PC-3 (cell line): ENCODE data around the gene FZR1. TPM values are rescaled to one million over a fixed set of nuclear protein-coding genes. Genes with fewer than 3 reads are reported as not detected.

Experiments used
- ATAC-seq: fragments of 200-7000 bp; cut with Tn5 transposase; 2 replicates; pipeline ENCODE4 v1.9.1; 2020; ENCODE audit warnings: mild to moderate bottlenecking, moderate library complexity
- BruUV-seq: library from RNA; stranded (reverse); fragments of 400-500 nt; replicated peaks from 2 replicates; lab custom pipeline; 2021; lab: Mats Ljungman, UMichigan
- CTCF ChIA-PET: fragments of 300-600 bp; sonication (Branson Sonifier 250); formaldehyde crosslinking; loops from one replicate; lab custom pipeline; 2022; ENCODE audit warnings: antibody characterized with exemption; lab: Charles Lee
- POLR2A ChIA-PET: fragments of 300-600 bp; sonication (Branson Sonifier 250); formaldehyde crosslinking; loops from one replicate; lab custom pipeline; 2022; ENCODE audit warnings: antibody characterized with exemption; ENCODE audit not compliant: unreplicated experiment; lab: Charles Lee
- DNase-seq: peaks from one replicate; pipeline ENCODE4 v3.0.0-alpha.2; 2015
- H2AFZ ChIP-seq: fragments of 300-600 bp; sonication (generic); 2 replicates; pipeline ENCODE4 v1.6.0; 2016; ENCODE audit warnings: antibody characterized with exemption, low read length
- H3F3A ChIP-seq: fragments of 300-600 bp; sonication (generic); one replicate; pipeline ENCODE4 v1.6.0; 2017; ENCODE audit warnings: antibody characterized with exemption, low read length, control low read depth, mild to moderate bottlenecking; ENCODE audit not compliant: unreplicated experiment
- H3K27ac ChIP-seq: fragments of 300-600 bp; sonication (generic); 2 replicates; pipeline ENCODE4 v1.5.1; 2016; ENCODE audit warnings: mild to moderate bottlenecking, low read length
- H3K27me3 ChIP-seq: fragments of 300-600 bp; sonication (generic); 2 replicates; pipeline ENCODE4 v1.6.1; 2016; ENCODE audit warnings: low read length, mixed read lengths
- H3K36me3 ChIP-seq: fragments of 300-600 bp; sonication (generic); 2 replicates; pipeline ENCODE4 v1.6.1; 2016; ENCODE audit warnings: low read depth, mixed run types, low read length, mixed read lengths
- H3K4me1 ChIP-seq: fragments of 300-600 bp; sonication (generic); 2 replicates; pipeline ENCODE4 v1.5.1; 2016; ENCODE audit warnings: low read length; ENCODE audit not compliant: insufficient read depth
- H3K4me2 ChIP-seq: fragments of 300-600 bp; sonication (generic); 2 replicates; pipeline ENCODE4 v1.6.0; 2016; ENCODE audit warnings: low read length
- H3K4me3 ChIP-seq: fragments of 300-600 bp; sonication (generic); 2 replicates; pipeline ENCODE4 v1.5.1; 2016; ENCODE audit warnings: mild to moderate bottlenecking, low read length, mixed read lengths
- H3K79me2 ChIP-seq: fragments of 300-600 bp; sonication (generic); 2 replicates; pipeline ENCODE4 v1.6.1; 2017; ENCODE audit warnings: low read length, mixed read lengths
- H3K9ac ChIP-seq: fragments of 300-600 bp; sonication (generic); 2 replicates; pipeline ENCODE4 v1.6.0; 2016; ENCODE audit warnings: mild to moderate bottlenecking, low read length
- H3K9me2 ChIP-seq: fragments of 300-600 bp; sonication (generic); replicated peaks from 2 replicates; pipeline ENCODE4 v1.6.1; 2016; ENCODE audit warnings: mixed run types, low read length, mixed read lengths
- H3K9me3 ChIP-seq: fragments of 300-600 bp; sonication (generic); 2 replicates; pipeline ENCODE4 v1.6.1; 2016; ENCODE audit warnings: low read length, mixed read lengths
- H4K20me1 ChIP-seq: fragments of 300-600 bp; sonication (generic); 2 replicates; pipeline ENCODE4 v1.6.1; 2016; ENCODE audit warnings: low read length, mixed read lengths
- EZH2 ChIP-seq: fragments of 300-600 bp; sonication (generic); IDR thresholded peaks from one replicate; pipeline ENCODE4 v1.6.1; 2017; ENCODE audit warnings: antibody characterized with exemption, mild to moderate bottlenecking, low read length; ENCODE audit not compliant: unreplicated experiment
- EZH2phosphoT487 ChIP-seq: fragments of 300-600 bp; sonication (generic); IDR thresholded peaks from 2 replicates; pipeline ENCODE4 v1.6.1; 2018; ENCODE audit warnings: mild to moderate bottlenecking, antibody characterized with exemption, low read length, borderline replicate concordance
- intact Hi-C: fragments of 100-400 bp; cut with micrococcal nuclease; formaldehyde crosslinking; loops from 2 replicates; pipeline ENCODE4 v1.9.0; 2023
- total RNA-seq: library from RNA; depleted of rRNA; stranded (reverse); fragments of >200 nt; gene quantifications from 2 replicates; pipeline ENCODE4 v1.2.3, GENCODE V29; 2014
- TF ChIP-seq, protein P1 (sequence below): fragments of 300-600 bp; sonication (generic); conservative IDR thresholded peaks from 2 replicates; pipeline ENCODE4 v1.5.1; 2017; ENCODE audit warnings: antibody characterized with exemption, low read depth, mild to moderate bottlenecking, low read length

FZR1 gene
- total RNA-seq, 1 experiment from 2014 or later = 53.6 TPM

DNA sequence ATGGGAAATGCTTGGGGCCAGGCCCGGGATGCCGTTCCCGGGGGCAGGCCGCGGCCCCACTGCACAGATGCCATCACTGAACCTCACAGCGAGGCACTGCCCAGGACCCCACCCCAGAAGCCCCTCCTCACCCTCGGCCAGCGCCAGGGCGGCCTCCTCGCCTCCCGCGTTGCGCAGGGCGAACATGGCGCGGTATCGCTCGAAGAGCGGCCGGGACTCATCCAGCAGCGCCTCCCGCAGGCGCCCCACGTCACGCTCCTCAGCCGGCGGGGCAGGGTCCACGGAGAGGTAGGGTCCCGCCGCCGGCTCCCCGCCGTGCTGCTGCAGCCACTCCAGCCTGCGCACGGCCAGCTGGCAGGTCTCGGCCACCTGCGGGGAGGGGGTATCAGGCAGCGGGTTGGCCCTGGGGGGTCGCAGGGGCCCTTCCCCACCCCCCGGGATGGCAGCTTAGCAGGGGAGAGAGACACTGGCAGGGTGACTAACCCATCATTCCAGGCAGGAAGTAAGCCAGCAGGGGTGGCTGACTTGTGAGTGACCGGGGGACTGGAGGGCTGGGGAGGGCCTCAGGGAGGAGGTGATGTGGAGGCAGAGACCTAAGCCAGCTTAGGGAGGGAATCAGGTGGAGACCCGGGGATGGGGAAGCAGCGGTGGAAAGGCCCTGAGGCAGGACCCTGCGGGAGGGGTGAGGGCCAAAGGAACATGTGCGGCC is 13.8 kb upstream of the FZR1 start:
- H3K36me3 ChIP-seq = no peaks in the 10 kb centered on the region; the same call in 1 of the 2 replicates
- no peaks in the 10 kb centered on the region for H3K4me1 ChIP-seq
- no peak for DNase-seq
- H3K27ac ChIP-seq = no peak overlapping the region
- ATAC-seq = no peak
- no peaks in the 10 kb centered on the region for H3F3A ChIP-seq
- CTCF ChIA-PET = no interaction called here
- H2AFZ ChIP-seq = no peak overlapping the region
- BruUV-seq = no TSS peak
- H3K4me2 ChIP-seq = no peak overlapping the region
- H3K4me3 ChIP-seq = no peak overlapping the region
- intact Hi-C loops = no loop called here
- H3K79me2 ChIP-seq = 0 out of 2 replicates have a peak, but pooled peaks cover 2% of the 10 kb centered on the region
- POLR2A ChIA-PET = no interaction called here
- H4K20me1 ChIP-seq = no peaks in the 10 kb centered on the region
- TF ChIP-seq, protein P1, sequence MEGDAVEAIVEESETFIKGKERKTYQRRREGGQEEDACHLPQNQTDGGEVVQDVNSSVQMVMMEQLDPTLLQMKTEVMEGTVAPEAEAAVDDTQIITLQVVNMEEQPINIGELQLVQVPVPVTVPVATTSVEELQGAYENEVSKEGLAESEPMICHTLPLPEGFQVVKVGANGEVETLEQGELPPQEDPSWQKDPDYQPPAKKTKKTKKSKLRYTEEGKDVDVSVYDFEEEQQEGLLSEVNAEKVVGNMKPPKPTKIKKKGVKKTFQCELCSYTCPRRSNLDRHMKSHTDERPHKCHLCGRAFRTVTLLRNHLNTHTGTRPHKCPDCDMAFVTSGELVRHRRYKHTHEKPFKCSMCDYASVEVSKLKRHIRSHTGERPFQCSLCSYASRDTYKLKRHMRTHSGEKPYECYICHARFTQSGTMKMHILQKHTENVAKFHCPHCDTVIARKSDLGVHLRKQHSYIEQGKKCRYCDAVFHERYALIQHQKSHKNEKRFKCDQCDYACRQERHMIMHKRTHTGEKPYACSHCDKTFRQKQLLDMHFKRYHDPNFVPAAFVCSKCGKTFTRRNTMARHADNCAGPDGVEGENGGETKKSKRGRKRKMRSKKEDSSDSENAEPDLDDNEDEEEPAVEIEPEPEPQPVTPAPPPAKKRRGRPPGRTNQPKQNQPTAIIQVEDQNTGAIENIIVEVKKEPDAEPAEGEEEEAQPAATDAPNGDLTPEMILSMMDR = no peak
- TF ChIP-seq EZH2phosphoT487 (no peak), EZH2 (no peak)
- no peaks in the 10 kb centered on the region for H3K9me3 ChIP-seq
- no peak overlapping the region for H3K9ac ChIP-seq
- H3K27me3 ChIP-seq = no peaks in the 10 kb centered on the region
- no peaks in the 10 kb centered on the region for H3K9me2 ChIP-seq

DNA sequence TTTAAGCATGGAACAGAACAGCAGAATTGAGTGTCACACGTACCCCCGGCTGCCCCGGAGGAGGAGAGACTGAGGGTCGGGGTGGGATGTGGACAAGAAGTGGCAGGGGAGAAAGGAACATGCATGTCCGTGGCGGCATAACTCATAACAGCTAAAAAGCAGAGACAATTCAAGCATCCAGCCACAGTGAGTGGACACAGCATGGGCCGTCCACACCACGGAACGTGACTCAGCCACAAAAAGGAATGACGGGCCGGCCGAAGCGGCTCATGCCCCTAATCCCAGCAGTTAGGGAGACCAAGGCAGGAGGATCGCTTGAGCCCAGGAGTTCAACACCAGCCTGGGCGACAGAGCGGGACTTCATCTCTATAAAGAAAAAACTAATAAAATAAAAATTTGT is 13.2 kb upstream of the FZR1 start:
- no TSS peak for BruUV-seq
- DNase-seq = no peak
- POLR2A ChIA-PET = no interaction called here
- Histone ChIP-seq H3K36me3 (no peaks in the 10 kb centered on the region; the same call in 1 of the 2 replicates), H3K27ac (no peak overlapping the region), H3K9ac (no peak overlapping the region), H3K9me2 (no peaks in the 10 kb centered on the region), H3K9me3 (no peaks in the 10 kb centered on the region), H3K27me3 (no peaks in the 10 kb centered on the region), H3K79me2 (peaks cover 8% of the 10 kb centered on the region), H3F3A (no peaks in the 10 kb centered on the region), H4K20me1 (no peaks in the 10 kb centered on the region), H2AFZ (no peak overlapping the region), H3K4me1 (no peaks in the 10 kb centered on the region), H3K4me2 (no peak overlapping the region), H3K4me3 (no peak overlapping the region)
- ATAC-seq = no peak
- CTCF ChIA-PET = no interaction called here
- intact Hi-C loops = no loop called here
- no peak for TF ChIP-seq EZH2phosphoT487
- no peak for TF ChIP-seq EZH2
- TF ChIP-seq, protein P1 = no peak

DNA sequence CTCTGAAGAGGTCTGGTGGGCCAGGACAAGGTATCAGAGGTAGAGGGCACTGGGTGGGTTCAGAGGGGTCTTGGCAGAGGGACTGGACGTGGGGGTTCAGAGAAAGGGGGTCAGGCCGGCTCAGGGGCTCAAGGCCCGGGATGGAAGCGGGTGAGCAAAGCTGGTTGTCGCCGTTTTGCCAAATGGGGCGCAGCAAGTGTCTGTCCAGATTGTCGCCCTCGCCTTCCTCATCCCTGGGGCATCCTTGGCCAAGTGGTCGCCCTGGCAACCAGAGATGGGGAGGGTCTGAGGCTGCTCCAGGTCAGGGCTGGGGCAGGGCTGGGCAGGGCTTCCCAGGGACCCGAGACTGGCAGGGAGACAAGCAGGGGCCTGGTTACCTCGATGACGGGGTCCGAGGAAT is 12.5 kb upstream of the FZR1 start:
- no TSS peak for BruUV-seq

More for the DNA sequence above, 12.5 kb upstream of the FZR1 start:
- H3K9me2 ChIP-seq = no peaks in the 10 kb centered on the region
- H3K4me3 ChIP-seq = no peak overlapping the region
- no peaks in the 10 kb centered on the region for H4K20me1 ChIP-seq
- H3K4me1 ChIP-seq = no peaks in the 10 kb centered on the region
- no peak for DNase-seq
- H3K36me3 ChIP-seq = no peaks in the 10 kb centered on the region; the same call in 1 of the 2 replicates
- no peak overlapping the region for H3K9ac ChIP-seq
- peaks cover 15% of the 10 kb centered on the region for H3K79me2 ChIP-seq
- H3K27ac ChIP-seq = no peak overlapping the region
- H3F3A ChIP-seq = no peaks in the 10 kb centered on the region
- no peak overlapping the region for H3K4me2 ChIP-seq
- intact Hi-C loops = no loop called here
- ChIA-PET CTCF (no interaction called here), POLR2A (no interaction called here)
- no peaks in the 10 kb centered on the region for H3K9me3 ChIP-seq
- H2AFZ ChIP-seq = no peak overlapping the region
- H3K27me3 ChIP-seq = no peaks in the 10 kb centered on the region
- ATAC-seq = no peak
- TF ChIP-seq EZH2 (no peak), EZH2phosphoT487 (no peak)
- TF ChIP-seq, protein P1 = no peak
